Measurements from ENCODE around the gene TAF1B.

The TAF1B gene

GRCh38 chr2:9967053-9967775 lies 123.9 kb downstream of the TAF1B start:
- DNase-seq (ENCODE audit: low read depth): no peak

GRCh38 chr2:9968553-9969497 lies 125.6 kb downstream of the TAF1B start:
- no peak for DNase-seq (ENCODE audit: low read depth)

- no peak for DNase-seq (ENCODE audit: low read depth)
These were observed 127.1 kb downstream of the TAF1B start for GRCh38 chr2:9970200-9971044.

GRCh38 chr2:9971105-9971818 lies 128.0 kb downstream of the TAF1B start:
- no peak for DNase-seq (ENCODE audit: low read depth)

GRCh38 chr2:9971890-9972289 lies 128.6 kb downstream of the TAF1B start:
- no peak for DNase-seq (ENCODE audit: low read depth)

GRCh38 chr2:9972621-9973479 lies 129.6 kb downstream of the TAF1B start:
- DNase-seq (ENCODE audit: low read depth): no peak

GRCh38 chr2:9973690-9974089 lies 130.4 kb downstream of the TAF1B start:
- no peak for DNase-seq (ENCODE audit: low read depth)

GRCh38 chr2:9974343-9974742 lies 131.1 kb downstream of the TAF1B start:
- no peak for DNase-seq (ENCODE audit: low read depth)

GRCh38 chr2:9975328-9975727 lies 132.1 kb downstream of the TAF1B start:
- DNase-seq (ENCODE audit: low read depth): no peak

GRCh38 chr2:9975805-9976447 lies 132.7 kb downstream of the TAF1B start:
- no peak for DNase-seq (ENCODE audit: low read depth)

GRCh38 chr2:9979977-9980376 lies 136.7 kb downstream of the TAF1B start:
- DNase-seq (ENCODE audit: low read depth): no peak

- no peak for DNase-seq (ENCODE audit: low read depth)
These were observed 137.2 kb downstream of the TAF1B start for GRCh38 chr2:9980520-9980919.

GRCh38 chr2:9981655-9982054 lies 138.4 kb downstream of the TAF1B start:
- DNase-seq (ENCODE audit: low read depth): no peak

GRCh38 chr2:9982248-9982647 lies 139.0 kb downstream of the TAF1B start:
- no peak for DNase-seq (ENCODE audit: low read depth)

GRCh38 chr2:9982891-9983290 lies 139.6 kb downstream of the TAF1B start:
- no peak for DNase-seq (ENCODE audit: low read depth)

GRCh38 chr2:9983401-9984216 lies 140.3 kb downstream of the TAF1B start:
- no peak for DNase-seq (ENCODE audit: low read depth)
